ENCODE results near the gene USP2.

Gene USP2

GRCh38 chr11:119341222-119342022 is 40.1 kb downstream of the USP2 start:
- DNase-seq = no peak

DNA sequence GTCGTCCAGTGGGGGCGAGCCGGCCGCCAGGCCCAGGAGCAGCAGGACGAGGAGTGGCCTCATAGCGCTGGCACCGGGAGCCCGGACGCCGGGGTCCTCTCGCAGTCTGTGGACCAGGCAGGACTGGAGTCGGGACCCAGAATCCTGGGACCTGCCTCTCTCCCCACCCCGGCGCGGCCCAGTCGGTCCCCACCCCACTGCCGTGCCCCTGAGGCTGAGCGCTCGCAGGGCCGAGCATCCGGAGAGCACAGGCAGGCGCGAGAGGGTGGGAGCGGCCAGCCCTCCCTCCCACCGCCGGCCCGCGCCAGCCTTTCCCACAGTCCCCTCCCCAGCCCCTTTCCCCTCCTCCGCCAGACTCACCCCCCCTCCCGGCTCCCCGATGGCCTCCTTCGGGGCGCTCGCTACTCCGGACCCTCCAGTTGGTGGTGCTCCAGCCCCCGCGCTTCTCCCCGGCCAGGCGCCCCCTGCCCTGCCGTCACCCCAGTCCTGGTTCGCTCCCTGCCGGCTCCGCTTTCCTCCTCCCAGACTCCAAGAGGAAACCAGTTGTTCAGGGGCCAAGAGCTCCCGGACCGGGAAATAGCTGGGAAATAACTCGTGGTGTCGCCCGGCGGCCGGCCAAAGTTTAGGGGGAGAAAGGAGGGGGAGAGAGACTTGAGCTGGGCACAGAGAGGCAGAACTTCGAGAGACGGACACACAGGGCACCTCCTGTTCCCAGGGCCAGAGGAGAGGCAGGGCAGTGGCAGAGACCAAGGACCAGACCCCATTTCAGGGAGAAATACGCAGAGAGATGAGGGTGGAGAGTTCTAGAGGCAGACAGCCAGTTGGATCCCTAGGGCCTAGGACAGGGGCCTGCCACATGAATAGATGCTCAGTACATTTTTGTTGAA is 40.9 kb downstream of the USP2 start, which contains the start of gene C1QTNF5:
Gene C1QTNF5, minus strand, starts transcription at position 549 of the 887 bp plus-strand sequence. Its CDS starts 486 bp downstream, at position 63.
- DNase-seq = no peak

DNA sequence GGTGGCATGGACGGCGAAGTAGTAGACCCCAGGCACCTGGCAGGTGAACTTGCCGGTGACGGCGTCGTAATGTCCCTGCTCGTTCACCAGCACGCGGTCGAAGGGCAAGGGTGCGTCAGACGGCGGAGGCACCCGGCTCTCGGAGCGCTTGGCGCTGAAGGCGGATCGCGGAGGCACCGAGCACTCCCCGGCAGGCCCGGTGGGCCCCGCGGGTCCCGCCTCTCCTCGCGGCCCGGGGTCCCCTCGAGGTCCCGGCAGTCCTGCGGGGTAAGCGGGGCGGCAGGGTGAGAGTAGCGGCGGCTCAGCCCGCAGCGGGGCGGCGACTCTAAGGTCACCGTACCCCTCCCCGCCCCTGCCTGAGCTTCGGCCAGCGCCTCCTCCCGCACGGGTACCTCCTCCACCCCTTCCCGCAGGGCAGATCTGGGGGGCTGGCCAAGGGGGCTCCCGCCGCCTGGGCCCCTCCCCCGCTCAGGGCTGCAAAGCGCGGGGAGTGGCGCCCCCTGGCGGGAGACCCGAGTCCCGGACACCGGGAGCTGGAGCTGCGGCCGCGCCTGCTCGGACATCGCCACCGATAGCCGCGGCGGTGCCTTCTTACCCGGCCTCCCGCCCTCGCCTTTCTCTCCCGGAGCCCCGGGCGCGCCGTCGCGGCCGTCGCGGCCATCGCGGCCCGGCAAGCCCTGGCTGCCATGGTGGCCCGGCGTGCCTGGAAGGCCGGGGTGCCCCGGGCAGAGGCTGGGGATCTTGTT is 41.7 kb downstream of the USP2 start:
- DNase-seq = no peak

DNA sequence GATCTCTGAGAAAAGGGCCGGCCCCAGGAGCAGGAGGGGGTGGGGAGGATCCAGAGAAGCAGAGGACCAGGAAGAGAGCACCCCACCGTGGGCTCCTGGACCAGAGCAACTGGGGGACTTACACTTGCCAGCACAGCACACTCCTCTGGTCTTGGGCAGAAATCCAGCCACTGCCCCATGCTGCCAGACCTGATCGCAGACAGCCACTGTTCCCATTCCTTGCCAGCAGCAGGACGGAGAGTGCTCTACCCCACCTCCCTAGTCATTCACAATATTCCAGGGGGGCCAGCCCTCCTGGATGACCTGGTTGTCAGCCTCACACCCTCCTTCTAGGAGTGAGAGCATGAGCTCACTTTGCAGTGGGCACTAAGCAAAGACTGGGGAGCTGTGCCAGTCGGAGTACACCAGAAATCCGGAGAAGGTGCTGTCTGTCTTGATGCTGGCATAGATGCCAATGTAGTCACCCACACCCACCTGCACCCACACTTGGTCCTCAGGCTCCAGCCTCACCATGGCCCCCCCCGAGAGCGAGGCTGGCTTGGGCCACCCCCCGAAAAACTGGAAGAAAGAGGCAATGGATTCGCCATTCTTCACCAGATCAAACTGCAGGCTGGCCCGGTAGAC is 42.4 kb downstream of the USP2 start:
- no peak for DNase-seq

GRCh38 chr11:119338318-119338890 is 43.1 kb downstream of the USP2 start:
- DNase-seq = peak; percentile 58

DNA sequence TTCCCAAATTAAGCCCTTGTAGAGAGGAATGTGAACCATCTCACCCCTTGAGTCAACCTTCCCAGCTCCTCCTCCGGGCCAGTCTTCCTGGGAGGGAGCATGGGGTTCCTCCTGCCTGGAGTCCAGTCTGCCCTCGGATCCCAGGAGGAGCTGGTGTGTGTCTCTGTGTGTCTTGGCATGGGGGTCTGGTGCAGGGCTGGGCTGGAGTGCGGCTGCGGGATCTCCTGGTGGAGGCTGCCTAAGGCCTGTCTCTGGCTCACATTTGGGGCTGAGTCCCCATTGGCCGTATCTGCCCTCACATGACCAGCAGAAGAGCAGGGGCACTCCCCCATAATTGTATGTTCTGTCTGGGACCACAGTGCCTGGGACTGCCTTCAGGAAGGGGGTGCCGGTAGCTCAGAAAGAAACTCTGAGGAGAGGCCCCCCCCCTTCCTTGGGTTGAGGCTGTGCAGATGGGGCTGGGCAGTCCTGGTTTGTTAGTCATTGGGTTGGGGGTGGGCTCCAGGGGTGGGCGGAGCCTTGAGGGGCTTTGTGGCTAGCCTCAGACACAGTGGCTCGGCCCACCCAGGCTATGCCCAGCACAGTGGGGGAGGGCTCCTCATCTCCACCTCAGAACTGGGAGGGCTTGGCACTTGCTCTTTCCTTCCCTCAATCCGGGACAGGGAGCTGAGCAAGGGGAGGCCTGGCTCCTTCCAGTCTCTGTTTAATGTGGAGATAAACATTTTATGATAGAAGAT is 43.7 kb downstream of the USP2 start:
- DNase-seq = no peak

DNA sequence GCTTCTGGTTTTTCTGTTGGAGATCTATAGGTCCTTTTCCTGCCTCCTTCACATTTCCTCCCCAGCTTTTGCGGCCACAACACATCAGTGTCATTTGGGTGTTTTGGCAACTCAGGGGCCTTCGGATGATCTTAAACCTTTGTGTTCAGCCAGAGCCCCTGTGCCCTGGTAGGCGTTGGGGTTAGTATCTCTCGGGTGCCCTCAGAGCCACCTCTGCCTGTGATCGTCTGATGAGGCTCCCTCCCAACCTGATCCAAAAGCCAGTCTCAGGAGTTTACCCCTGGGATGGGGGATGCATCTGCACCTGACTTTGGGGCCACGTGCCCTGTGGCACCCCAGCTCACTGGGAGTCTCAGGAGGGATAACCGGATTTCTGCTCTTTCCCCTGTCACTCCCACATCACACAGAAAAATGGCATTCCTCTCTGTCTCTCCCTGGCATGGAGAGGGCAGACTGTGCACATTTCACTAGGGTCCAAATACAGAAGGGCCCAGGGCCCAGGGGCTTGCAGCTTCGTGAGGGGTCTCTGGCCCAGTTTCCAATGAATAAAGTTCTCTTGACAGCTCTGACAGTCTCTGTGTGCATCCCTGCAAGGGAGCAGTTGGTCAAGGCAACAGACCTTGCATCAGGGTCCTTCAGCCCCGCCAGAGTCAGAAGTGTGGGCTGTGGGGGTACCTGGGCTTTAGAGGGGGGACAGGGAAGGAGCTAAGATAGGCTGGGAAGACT is 44.6 kb downstream of the USP2 start:
- DNase-seq = no peak

DNA sequence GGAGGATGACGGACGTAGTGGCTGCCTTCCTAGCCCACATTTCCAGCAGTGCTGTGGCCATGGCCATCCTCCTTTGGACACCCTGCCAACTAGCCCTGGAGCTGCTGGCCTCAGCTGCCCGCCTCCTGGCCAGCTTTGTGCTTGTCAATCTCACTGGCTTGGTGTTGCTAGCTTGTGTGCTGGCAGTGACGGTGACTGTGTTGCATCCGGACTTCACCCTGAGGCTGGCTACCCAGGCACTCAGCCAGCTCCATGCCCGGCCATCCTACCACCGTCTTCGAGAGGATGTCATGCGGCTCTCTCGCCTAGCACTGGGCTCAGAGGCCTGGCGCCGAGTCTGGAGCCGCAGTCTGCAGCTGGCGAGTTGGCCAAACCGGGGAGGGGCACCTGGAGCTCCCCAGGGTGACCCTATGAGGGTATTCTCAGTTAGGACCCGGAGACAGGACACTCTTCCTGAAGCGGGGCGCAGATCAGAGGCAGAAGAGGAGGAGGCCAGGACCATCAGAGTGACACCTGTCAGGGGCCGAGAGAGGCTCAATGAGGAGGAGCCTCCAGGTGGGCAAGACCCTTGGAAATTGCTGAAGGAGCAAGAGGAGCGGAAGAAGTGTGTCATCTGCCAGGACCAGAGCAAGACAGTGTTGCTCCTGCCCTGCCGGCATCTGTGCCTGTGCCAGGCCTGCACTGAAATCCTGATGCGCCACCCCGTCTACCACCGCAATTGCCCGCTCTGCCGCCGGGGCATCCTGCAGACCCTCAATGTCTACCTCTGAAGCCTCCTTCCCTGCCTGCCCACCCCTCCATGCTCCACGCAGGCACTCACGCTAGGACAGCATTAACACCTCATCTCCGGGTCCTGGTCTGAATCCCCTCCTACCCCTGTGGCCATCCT is 45.6 kb downstream of the USP2 start:
- DNase-seq = no peak

- DNase-seq = no peak
Measured at GRCh38 chr11:119335091-119335654, 46.3 kb downstream of the USP2 start.

DNA sequence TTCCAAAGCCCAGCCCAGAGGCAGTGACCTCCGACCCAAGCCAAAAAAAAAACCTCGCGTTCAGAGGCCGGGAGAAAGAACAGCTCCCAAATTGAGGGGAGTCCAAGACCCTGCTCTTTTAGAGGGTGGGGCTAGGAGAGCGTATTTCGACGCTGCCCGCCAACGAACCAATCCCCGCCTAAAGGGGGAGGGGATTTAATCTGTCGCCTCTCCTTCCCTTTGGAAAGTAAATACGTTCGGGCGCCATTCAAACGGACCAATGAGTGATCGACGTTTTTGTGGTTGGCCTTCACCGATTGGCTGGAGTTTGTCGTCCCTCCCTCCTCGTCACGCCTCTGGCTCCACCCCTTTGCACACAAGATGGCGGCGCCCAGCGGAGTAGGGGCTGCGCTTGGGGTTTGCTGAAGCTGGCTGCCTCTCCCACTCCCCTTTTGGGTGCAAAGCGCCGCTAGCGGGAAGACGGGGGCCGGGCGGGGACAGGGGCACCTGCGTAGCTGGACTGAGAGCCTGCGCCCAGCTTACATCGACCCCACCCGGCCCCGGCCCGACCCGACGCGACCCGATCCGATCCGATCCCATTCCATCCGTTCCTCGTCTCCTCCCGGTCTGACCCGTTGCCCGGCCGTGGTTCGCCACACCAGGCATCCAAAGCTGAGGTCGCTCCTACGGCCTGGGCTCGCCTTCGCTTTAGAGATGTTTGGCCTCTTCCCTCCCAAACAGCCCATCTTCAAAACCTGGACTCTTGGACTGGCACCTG is 47.1 kb downstream of the USP2 start, which contains the start of gene RNF26:
Gene RNF26, plus strand, starts transcription at position 354 of the 757 bp plus-strand sequence. CDS start 596 bp downstream, outside the sequence.
- peak; percentile 92 for DNase-seq

GRCh38 chr11:119332111-119332765 is 49.3 kb downstream of the USP2 start:
- DNase-seq = no peak

DNA sequence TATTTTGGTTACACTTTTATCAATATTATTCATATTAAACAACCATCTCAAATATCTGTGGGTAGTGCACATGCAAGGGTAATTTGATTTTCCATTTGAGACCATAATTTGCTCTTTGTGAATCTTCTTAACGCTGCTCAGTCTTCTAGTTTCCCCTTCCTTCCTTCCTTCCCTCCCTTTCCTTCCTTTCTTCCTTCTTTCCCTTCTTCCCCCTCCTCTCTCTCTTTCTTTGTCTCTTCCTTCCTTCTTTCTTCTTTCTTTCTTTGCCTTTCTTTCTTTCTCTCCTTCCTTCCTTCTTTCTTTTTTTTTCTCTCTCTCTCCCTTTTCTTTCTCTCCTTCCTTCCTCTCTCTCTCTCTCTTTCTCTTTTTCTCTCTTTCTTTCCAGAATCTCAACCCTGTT is 51.3 kb downstream of the USP2 start:
- no peak for DNase-seq

GRCh38 chr11:119329320-119329719 is 52.2 kb downstream of the USP2 start:
- DNase-seq = no peak

- DNase-seq = no peak
Measured at GRCh38 chr11:119324189-119324588, 57.3 kb downstream of the USP2 start.

DNA sequence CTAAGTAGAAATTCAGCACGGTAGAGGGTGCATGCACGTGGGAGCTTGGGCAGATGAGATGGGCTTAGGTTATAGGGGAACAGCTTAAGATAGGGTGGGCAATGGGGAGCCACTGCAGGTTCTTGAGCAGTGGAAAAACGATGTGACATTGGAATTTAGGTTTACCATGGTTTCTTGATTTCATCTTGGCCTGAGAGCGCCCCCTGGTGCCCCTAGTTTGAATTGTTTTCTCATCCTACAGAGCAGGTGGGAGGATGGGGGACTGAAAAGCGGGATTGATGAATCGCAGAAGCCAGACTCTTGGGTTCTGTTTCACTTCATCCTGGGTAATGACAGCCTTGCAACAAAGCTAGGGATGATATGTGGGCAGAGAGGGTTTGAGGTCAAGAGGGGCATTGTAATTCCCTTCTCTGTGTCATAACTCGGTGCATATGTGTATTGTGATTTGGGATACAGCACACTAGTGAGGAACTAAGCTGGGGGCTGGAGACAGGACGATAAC is 57.9 kb downstream of the USP2 start:
- peak; percentile 45 for DNase-seq

DNA sequence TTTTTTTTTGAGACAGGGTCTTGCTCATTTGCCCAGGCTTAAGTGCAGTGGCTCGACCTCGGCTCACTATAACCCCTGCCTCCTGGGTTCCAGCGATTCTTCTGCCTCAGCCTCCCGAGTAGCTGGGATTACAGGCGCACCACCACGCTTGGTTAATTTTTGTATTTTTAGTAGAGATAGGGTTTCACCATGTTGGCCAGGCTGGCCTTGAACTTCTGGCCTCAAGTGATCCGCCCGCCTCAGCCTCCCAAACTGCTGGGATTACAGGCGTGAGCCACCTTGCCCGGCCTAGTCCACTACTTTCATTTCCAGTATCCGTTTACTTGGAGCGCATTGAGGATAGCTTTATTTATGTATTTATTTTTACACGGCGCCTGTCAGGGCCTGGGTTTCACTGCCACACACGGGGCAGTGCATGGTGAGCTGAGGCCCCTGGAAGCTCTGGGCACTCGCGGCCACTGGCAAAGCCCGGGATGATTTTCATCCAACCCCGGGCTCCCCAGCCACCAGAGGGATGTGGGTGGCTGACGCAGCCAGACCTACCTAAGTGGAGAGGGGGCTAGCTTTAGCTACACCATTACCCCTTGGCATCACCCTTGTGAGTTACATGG is 58.5 kb downstream of the USP2 start:
- DNase-seq = no peak

DNA sequence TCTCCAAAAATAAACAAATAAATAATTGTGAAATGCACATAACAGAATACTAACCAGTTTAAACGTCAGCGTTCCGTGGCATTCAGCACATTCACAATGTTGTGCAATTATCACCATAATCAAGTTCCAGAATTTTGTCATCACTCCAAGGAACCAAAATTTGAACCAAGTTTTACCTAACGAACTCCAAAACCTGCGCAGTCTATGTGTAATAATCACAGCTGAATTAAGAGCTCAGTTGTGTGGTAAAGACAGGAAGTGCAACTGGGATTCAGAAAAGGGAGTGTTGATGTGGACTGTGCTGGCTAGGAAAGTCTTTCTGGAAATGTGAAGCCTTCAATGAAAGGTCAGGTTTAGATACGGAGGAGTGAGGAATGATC is 59.1 kb downstream of the USP2 start:
- no peak for DNase-seq
